ENCODE measurements around the gene RNF13.

The RNF13 gene

DNA sequence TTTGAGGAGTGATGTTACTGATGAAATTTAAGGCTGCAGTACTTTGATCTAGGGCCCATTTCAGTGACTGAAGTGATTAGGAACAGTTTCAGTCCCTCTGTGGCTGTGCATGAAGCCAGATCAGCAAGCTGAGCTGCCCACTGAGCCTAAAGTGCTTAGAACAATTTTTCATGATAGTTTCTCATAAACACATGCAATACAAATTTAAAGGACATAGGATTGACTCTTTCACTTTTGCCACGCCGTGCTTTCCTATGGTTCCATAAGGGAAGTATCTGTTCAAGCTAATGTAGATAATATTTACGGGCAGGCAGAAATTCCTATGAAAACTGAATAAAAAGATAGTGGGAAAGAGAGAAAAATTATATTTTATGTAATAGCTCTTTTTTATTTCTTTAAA lies 31.3 kb upstream of the RNF13 start:
- H3K4me2 ChIP-seq (ENCODE audit: low read depth, low read length), result peak overlapping the region; percentile 56
- no peaks in the 10 kb centered on the region for H3K9me2 ChIP-seq (replicated peaks; ENCODE audit: insufficient read depth, low read length)
- no peaks in the 10 kb centered on the region for H3K27me3 ChIP-seq (replicated peaks; ENCODE audit: insufficient read depth, low read length)
- TF ChIP-seq EZH2phosphoT487 (IDR thresholded peaks at IDR 0.05; ENCODE audit: low read length) (no peak), EZH2 (optimal IDR thresholded peaks at IDR 0.05; ENCODE audit: low read depth, low read length) (no peak)
- TF ChIP-seq, protein P1, sequence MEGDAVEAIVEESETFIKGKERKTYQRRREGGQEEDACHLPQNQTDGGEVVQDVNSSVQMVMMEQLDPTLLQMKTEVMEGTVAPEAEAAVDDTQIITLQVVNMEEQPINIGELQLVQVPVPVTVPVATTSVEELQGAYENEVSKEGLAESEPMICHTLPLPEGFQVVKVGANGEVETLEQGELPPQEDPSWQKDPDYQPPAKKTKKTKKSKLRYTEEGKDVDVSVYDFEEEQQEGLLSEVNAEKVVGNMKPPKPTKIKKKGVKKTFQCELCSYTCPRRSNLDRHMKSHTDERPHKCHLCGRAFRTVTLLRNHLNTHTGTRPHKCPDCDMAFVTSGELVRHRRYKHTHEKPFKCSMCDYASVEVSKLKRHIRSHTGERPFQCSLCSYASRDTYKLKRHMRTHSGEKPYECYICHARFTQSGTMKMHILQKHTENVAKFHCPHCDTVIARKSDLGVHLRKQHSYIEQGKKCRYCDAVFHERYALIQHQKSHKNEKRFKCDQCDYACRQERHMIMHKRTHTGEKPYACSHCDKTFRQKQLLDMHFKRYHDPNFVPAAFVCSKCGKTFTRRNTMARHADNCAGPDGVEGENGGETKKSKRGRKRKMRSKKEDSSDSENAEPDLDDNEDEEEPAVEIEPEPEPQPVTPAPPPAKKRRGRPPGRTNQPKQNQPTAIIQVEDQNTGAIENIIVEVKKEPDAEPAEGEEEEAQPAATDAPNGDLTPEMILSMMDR (IDR thresholded peaks at IDR 0.05; ENCODE audit: low read length), result no peak
- H3K36me3 ChIP-seq (replicated peaks; ENCODE audit: insufficient read depth, low read length), result no peaks in the 10 kb centered on the region
- H3F3A ChIP-seq (ENCODE audit: insufficient read depth, low read length), result peaks cover 11% of the 10 kb centered on the region
- no peak overlapping the region for H3K9ac ChIP-seq (ENCODE audit: low read length)
- H3K27ac ChIP-seq (ENCODE audit: low read length), result peak overlapping the region; percentile 19; the same call in 1 of the 2 replicates
- no peaks in the 10 kb centered on the region for H4K20me1 ChIP-seq (ENCODE audit: insufficient read depth, low read length)
- peak; percentile 31 for DNase-seq
- peak overlapping the region; percentile 23 for H3K4me3 ChIP-seq (ENCODE audit: low read length)
- peak overlapping the region; percentile 31; the same call in 1 of the 2 replicates for H2AFZ ChIP-seq (ENCODE audit: low read length)
- no peaks in the 10 kb centered on the region for H3K9me3 ChIP-seq (replicated peaks; ENCODE audit: insufficient read depth, low read length)
- no peaks in the 10 kb centered on the region for H3K79me2 ChIP-seq (ENCODE audit: low read length)
- peaks cover 8% of the 10 kb centered on the region; the same call in 1 of the 2 replicates for H3K4me1 ChIP-seq (ENCODE audit: low read length)

DNA sequence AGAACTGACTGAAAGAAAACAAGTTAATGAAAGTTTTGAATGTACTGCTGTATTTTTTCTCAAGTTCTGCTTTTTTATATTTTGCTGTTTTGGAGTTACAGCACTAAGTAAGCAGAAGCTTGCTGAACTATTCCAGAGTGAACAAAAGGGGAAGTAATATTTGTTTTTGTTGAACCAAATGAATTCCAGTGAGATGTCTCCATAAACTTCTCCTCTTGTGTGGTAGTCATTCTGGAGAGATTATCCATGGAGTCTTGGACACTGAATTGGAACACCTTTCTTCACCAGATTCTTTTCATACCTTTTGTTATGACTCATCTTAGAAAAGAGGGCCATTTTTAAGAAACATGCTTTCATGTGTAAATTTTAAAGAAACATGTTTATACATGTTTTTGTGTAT lies 29.4 kb upstream of the RNF13 start:
- Histone ChIP-seq H3K9ac (ENCODE audit: low read length) (no peak overlapping the region), H3K9me3 (replicated peaks; ENCODE audit: insufficient read depth, low read length) (no peaks in the 10 kb centered on the region), H3K36me3 (replicated peaks; ENCODE audit: insufficient read depth, low read length) (no peaks in the 10 kb centered on the region), H3K4me2 (ENCODE audit: low read depth, low read length) (no peak overlapping the region), H3K79me2 (ENCODE audit: low read length) (no peaks in the 10 kb centered on the region), H3K27ac (ENCODE audit: low read length) (no peak overlapping the region), H3K4me3 (ENCODE audit: low read length) (no peak overlapping the region), H3K27me3 (replicated peaks; ENCODE audit: insufficient read depth, low read length) (no peaks in the 10 kb centered on the region), H3F3A (ENCODE audit: insufficient read depth, low read length) (peaks cover 11% of the 10 kb centered on the region), H3K9me2 (replicated peaks; ENCODE audit: insufficient read depth, low read length) (no peaks in the 10 kb centered on the region), H4K20me1 (ENCODE audit: insufficient read depth, low read length) (no peaks in the 10 kb centered on the region), H3K4me1 (ENCODE audit: low read length) (peaks cover 8% of the 10 kb centered on the region; the same call in 1 of the 2 replicates), H2AFZ (ENCODE audit: low read length) (no peak overlapping the region)
- DNase-seq, result no peak
- no peak for TF ChIP-seq EZH2phosphoT487 (IDR thresholded peaks at IDR 0.05; ENCODE audit: low read length)

DNA sequence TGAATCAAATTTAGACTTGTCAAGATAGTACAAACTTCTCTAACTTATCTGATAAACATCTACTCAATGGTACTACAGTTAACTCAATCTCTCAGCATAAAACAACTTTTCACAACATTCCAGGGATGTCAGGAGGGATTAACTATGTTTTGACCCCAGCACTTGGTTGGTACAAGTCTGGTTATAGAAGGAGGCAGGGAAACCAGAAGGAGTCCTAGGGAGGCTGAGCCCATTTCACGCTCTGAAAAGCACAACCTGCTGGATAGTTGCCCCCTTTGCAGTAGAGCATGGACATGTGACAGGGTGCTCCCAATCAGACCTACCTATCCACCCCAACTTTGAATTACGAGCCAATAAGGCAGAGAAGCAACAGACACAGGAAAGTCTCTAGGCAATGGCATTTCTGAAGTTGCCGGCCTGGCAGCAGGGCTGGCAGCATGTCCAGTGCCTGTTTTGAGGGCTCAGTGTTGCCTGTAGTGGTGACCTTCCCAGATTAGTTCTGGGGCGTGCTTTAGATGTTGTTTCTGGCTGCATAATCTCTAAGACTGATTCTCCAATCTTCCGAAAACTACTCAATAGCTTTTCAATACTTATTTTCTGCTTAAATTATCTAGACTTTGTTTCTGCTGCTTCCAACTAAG lies 28.8 kb upstream of the RNF13 start:
- no peaks in the 10 kb centered on the region for H4K20me1 ChIP-seq (ENCODE audit: insufficient read depth, low read length)
- no peaks in the 10 kb centered on the region for H3K9me2 ChIP-seq (replicated peaks; ENCODE audit: insufficient read depth, low read length)
- no peak overlapping the region for H3K4me3 ChIP-seq (ENCODE audit: low read length)
- H3K36me3 ChIP-seq (replicated peaks; ENCODE audit: insufficient read depth, low read length), result no peaks in the 10 kb centered on the region
- H3K9ac ChIP-seq (ENCODE audit: low read length), result no peak overlapping the region
- H3K9me3 ChIP-seq (replicated peaks; ENCODE audit: insufficient read depth, low read length), result no peaks in the 10 kb centered on the region
- H3K4me2 ChIP-seq (ENCODE audit: low read depth, low read length), result no peak overlapping the region
- H3K27me3 ChIP-seq (replicated peaks; ENCODE audit: insufficient read depth, low read length), result no peaks in the 10 kb centered on the region
- no peak overlapping the region for H2AFZ ChIP-seq (ENCODE audit: low read length)
- peaks cover 11% of the 10 kb centered on the region for H3F3A ChIP-seq (ENCODE audit: insufficient read depth, low read length)
- TF ChIP-seq EZH2phosphoT487 (IDR thresholded peaks at IDR 0.05; ENCODE audit: low read length) (no peak), EZH2 (optimal IDR thresholded peaks at IDR 0.05; ENCODE audit: low read depth, low read length) (no peak)
- TF ChIP-seq, protein P1 (IDR thresholded peaks at IDR 0.05; ENCODE audit: low read length), result no peak
- peaks cover 8% of the 10 kb centered on the region; the same call in 1 of the 2 replicates for H3K4me1 ChIP-seq (ENCODE audit: low read length)
- no peaks in the 10 kb centered on the region for H3K79me2 ChIP-seq (ENCODE audit: low read length)
- no peak for DNase-seq
- no peak overlapping the region for H3K27ac ChIP-seq (ENCODE audit: low read length)

DNA sequence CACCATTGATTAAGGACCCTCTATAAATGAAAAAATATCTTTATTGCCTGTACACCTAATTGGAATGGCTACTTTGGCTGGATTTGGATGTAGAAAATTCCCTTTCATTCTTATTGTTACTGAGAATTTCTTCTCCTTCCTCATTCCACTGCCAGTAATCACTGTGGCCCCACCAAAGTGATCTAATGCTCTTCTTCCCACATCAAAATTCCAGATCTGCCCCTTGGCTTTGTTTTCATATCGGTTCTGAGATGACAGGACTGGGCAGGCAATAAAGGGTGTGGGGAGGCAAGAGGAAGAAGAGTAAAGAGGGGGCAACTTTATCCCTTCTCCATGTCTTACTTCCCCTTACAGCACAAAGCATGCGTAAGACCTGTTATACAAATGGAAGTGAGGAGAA lies 22.7 kb upstream of the RNF13 start:
- Histone ChIP-seq H4K20me1 (ENCODE audit: insufficient read depth, low read length) (no peaks in the 10 kb centered on the region), H3K9me2 (replicated peaks; ENCODE audit: insufficient read depth, low read length) (no peaks in the 10 kb centered on the region), H3K4me2 (ENCODE audit: low read depth, low read length) (no peak overlapping the region), H2AFZ (ENCODE audit: low read length) (no peak overlapping the region), H3K9me3 (replicated peaks; ENCODE audit: insufficient read depth, low read length) (no peaks in the 10 kb centered on the region), H3K9ac (ENCODE audit: low read length) (no peak overlapping the region), H3K4me3 (ENCODE audit: low read length) (no peak overlapping the region), H3K4me1 (ENCODE audit: low read length) (no peaks in the 10 kb centered on the region), H3K36me3 (replicated peaks; ENCODE audit: insufficient read depth, low read length) (no peaks in the 10 kb centered on the region), H3K27me3 (replicated peaks; ENCODE audit: insufficient read depth, low read length) (no peaks in the 10 kb centered on the region), H3K27ac (ENCODE audit: low read length) (no peak overlapping the region), H3K79me2 (ENCODE audit: low read length) (no peaks in the 10 kb centered on the region), H3F3A (ENCODE audit: insufficient read depth, low read length) (no peaks in the 10 kb centered on the region)
- no peak for TF ChIP-seq EZH2phosphoT487 (IDR thresholded peaks at IDR 0.05; ENCODE audit: low read length)
- no peak for TF ChIP-seq EZH2 (optimal IDR thresholded peaks at IDR 0.05; ENCODE audit: low read depth, low read length)
- TF ChIP-seq, protein P1 (IDR thresholded peaks at IDR 0.05; ENCODE audit: low read length), result no peak
- DNase-seq, result no peak

Data from MM.1S (cell line).